Kidney epithelial cell (primary cell): ENCODE results near the gene MC3R. TPM values are rescaled to one million over a fixed set of nuclear protein-coding genes. Genes with fewer than 3 reads are reported as not detected.

Experiments
- DNase-seq: peaks from one replicate; pipeline ENCODE4 v3.0.0-alpha.2; 2010; ENCODE audit warnings: low read depth
- H3K27me3 ChIP-seq: 2 replicates; pipeline ENCODE4 v1.6.0; 2011; ENCODE audit warnings: low read length; ENCODE audit not compliant: control insufficient read depth, insufficient read depth
- H3K36me3 ChIP-seq: 2 replicates; pipeline ENCODE4 v1.5.1; 2011; ENCODE audit warnings: low read length; ENCODE audit not compliant: control insufficient read depth, insufficient read depth
- H3K4me3 ChIP-seq: 2 replicates; pipeline ENCODE4 v1.5.1; 2011; ENCODE audit warnings: low read depth, mild to moderate bottlenecking, control low read depth, low read length
- total RNA-seq: library from RNA; depleted of rRNA; stranded (reverse); fragments of >200 nt; gene quantifications from 2 replicates; pipeline ENCODE4 v1.2.3, GENCODE V29; 2015
- TF ChIP-seq, protein P1 (sequence below): IDR thresholded peaks from 2 replicates; pipeline ENCODE4 v1.5.1; 2011; ENCODE audit warnings: mild to moderate bottlenecking, moderate library complexity, low read length, control low read depth, inconsistent platforms; ENCODE audit not compliant: insufficient read depth, poor library complexity, severe bottlenecking

Gene MC3R
- total RNA-seq, 1 donor from 2014 or later = not detected

DNA sequence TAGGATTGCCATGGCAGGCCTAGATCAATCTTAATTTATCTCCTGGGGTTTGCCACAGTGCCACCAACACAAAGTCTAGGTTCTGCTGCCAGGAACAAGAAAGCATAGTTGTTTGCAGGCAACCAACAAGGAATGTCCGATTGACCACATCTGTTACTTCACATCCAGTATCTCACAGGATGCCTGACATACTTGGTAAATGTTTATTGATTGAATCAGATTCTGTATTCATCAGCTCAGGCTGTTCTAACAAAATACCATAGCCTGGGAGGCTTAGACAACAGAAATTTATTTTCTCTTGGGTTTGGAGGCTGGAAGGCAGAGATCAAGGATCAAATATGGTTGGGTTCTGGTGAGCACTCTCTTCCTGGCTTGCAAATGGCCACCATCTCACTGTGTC, 26.3 kb upstream of the MC3R start:
- no peak for DNase-seq
- TF ChIP-seq, protein P1, sequence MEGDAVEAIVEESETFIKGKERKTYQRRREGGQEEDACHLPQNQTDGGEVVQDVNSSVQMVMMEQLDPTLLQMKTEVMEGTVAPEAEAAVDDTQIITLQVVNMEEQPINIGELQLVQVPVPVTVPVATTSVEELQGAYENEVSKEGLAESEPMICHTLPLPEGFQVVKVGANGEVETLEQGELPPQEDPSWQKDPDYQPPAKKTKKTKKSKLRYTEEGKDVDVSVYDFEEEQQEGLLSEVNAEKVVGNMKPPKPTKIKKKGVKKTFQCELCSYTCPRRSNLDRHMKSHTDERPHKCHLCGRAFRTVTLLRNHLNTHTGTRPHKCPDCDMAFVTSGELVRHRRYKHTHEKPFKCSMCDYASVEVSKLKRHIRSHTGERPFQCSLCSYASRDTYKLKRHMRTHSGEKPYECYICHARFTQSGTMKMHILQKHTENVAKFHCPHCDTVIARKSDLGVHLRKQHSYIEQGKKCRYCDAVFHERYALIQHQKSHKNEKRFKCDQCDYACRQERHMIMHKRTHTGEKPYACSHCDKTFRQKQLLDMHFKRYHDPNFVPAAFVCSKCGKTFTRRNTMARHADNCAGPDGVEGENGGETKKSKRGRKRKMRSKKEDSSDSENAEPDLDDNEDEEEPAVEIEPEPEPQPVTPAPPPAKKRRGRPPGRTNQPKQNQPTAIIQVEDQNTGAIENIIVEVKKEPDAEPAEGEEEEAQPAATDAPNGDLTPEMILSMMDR = no peak
- no peak overlapping the region for H3K4me3 ChIP-seq

DNA sequence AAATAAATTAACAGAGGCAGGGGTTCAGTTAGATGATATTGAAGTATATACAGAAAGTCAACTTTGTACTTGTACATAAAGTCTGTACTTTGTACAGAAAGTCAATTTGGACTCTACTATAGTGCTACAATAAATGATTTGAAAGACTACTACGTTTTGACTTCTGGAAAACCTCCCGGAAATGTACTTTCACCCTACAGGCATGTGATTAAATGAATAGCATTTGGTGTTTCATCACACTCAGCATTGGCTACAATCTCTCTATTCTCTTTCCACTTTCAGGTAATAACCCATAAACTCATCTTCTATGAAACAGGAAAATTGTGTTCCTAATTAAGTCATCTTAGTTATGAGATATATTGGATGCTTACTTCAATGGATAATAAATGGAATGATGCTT, 25.6 kb upstream of the MC3R start:
- TF ChIP-seq, protein P1 = no peak
- no peak for DNase-seq

More for the DNA sequence above, 26.3 kb upstream of the MC3R start:
- Histone ChIP-seq H3K27me3 (no peaks in the 10 kb centered on the region), H3K36me3 (no peaks in the 10 kb centered on the region)

DNA sequence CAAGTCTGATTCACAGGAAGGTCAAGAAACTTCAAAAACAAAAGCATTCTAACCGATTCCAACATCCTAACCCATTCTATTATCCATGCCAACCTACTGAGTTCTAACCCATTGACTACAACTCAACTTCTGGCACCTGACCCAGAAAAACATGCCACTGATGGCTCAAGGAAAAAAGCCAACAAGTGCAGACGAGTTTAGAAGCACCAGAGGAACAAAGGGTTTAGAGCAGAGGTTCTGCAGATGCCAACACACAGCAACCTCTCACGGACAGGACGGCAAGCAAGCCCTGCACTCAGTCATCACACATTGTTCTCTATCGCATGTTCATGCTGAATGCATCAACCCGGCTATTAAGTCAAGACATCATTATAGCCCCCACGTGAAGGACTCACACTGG, 25.2 kb upstream of the MC3R start:
- Histone ChIP-seq H3K4me3 (no peak overlapping the region), H3K36me3 (no peaks in the 10 kb centered on the region), H3K27me3 (no peaks in the 10 kb centered on the region)
- no peak for DNase-seq
- TF ChIP-seq, protein P1 = no peak

More for the DNA sequence above, 25.6 kb upstream of the MC3R start:
- no peaks in the 10 kb centered on the region for H3K36me3 ChIP-seq
- H3K4me3 ChIP-seq = no peak overlapping the region
- H3K27me3 ChIP-seq = no peaks in the 10 kb centered on the region

DNA sequence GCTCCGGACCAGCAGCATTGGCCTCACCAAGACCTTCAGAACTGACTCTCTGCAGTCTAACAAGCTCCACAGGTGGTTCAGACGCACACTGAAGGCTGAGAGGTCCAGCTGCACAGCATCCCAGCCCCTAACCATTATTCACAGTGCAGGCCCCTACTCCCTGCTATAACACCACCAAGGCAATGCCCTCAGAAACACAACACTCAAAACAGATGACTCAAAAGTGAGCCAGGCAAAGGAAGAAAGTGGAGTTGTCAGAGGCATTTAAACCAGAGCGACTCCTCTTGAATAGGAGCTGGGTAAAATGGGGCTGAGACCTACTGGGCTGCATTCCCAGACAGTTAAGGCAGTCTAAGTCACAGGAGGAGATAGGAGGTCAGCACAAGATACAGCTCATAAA, 20.5 kb upstream of the MC3R start:
- no peak for DNase-seq
- Histone ChIP-seq H3K36me3 (no peaks in the 10 kb centered on the region), H3K4me3 (no peak overlapping the region), H3K27me3 (no peaks in the 10 kb centered on the region)
- TF ChIP-seq, protein P1 = no peak

DNA sequence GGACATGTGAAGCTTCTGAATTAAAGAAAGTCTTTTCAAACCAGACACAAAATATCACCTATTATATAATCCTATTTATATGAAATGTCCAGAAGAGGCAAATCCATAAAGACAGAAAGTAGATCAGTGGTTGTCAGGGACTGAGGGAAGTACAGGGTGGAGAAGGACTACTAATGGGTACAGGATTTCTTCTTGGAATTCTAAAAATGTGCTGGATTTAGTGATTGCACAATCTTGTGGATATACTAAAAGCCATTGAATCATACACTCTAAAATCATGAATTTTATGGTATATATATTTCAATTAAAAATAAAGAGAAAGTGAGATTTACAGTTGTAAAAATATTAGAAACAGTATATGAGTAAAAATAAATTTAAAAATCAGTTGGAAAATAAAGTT, 18.7 kb upstream of the MC3R start:
- TF ChIP-seq, protein P1 = no peak
- H3K36me3 ChIP-seq = no peaks in the 10 kb centered on the region
- H3K27me3 ChIP-seq = no peaks in the 10 kb centered on the region
- DNase-seq = no peak
- H3K4me3 ChIP-seq = no peak overlapping the region

DNA sequence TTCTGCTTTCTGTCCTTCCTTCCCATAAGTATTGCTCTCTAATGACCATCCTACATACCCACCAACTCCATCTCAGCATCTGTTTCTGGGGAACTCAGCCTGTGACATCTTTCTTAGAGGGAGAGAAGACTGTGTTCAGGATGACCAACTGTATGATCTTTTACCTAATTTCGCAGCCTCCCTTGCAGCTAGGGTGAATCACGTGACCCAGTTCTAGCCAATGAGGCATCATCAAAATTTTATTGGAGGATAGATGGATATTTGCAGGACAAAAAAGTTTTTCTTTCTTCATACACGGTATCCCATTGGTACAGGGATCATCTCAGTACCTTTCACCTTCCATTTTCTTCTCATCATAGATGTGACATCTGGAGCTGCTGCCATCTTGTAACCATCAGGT, 14.4 kb upstream of the MC3R start:
- Histone ChIP-seq H3K4me3 (no peak overlapping the region), H3K36me3 (no peaks in the 10 kb centered on the region), H3K27me3 (no peaks in the 10 kb centered on the region)
- TF ChIP-seq, protein P1 = no peak
- no peak for DNase-seq
